GM12878 (cell line): ENCODE results near the gene CYP1A1. TPM values are rescaled to one million over a fixed set of nuclear protein-coding genes. Genes with fewer than 3 reads are reported as not detected.
A peak's percentile ranks its signal among the peaks of the same experiment; 100 is the strongest.

Source experiments
- BACH1 ChIP-seq: fragments of 450-650 bp; IDR thresholded peaks from 2 replicates; pipeline ENCODE4 v1.6.1; 2017; ENCODE audit warnings: mild to moderate bottlenecking, borderline replicate concordance
- BMI1 ChIP-seq: fragments of 450-650 bp; IDR thresholded peaks from 2 replicates; pipeline ENCODE4 v1.6.1; 2016; ENCODE audit warnings: mild to moderate bottlenecking, moderate library complexity, borderline replicate concordance
- CHD2 ChIP-seq: IDR thresholded peaks from 2 replicates; pipeline ENCODE4 v1.6.1; 2011; ENCODE audit warnings: low read depth, low read length, improper control_type of control experiment, borderline replicate concordance
- CHD4 ChIP-seq: fragments of 200-600 bp; sonication (generic); IDR thresholded peaks from 2 replicates; pipeline ENCODE4 v1.6.1; 2016; ENCODE audit warnings: mild to moderate bottlenecking
- DPF2 ChIP-seq: fragments of 450-650 bp; IDR thresholded peaks from 2 replicates; pipeline ENCODE4 v1.6.1; 2017; ENCODE audit warnings: mild to moderate bottlenecking
- IRF5 ChIP-seq: fragments of 450-650 bp; IDR thresholded peaks from 2 replicates; pipeline ENCODE4 v1.6.1; 2017; ENCODE audit warnings: borderline replicate concordance
- LARP7 ChIP-seq: fragments of 450-650 bp; IDR thresholded peaks from 2 replicates; pipeline ENCODE4 v1.6.1; 2017; ENCODE audit warnings: mild to moderate bottlenecking
- MTA2 ChIP-seq: fragments of 450-650 bp; IDR thresholded peaks from 2 replicates; pipeline ENCODE4 v1.6.1; 2016; ENCODE audit warnings: low read depth, mild to moderate bottlenecking, moderate library complexity
- MTA3 ChIP-seq: IDR thresholded peaks from 2 replicates; pipeline ENCODE4 v1.6.1; 2012; ENCODE audit warnings: low read length, inconsistent platforms, borderline replicate concordance
- PBX3 ChIP-seq: IDR thresholded peaks from 2 replicates; pipeline ENCODE4 v1.6.1; 2011; ENCODE audit warnings: mild to moderate bottlenecking, low read depth, low read length, moderate library complexity; ENCODE audit not compliant: insufficient replicate concordance
- SIN3A ChIP-seq: IDR thresholded peaks from 2 replicates; pipeline ENCODE4 v1.6.1; 2012; ENCODE audit warnings: low read depth, low read length, improper control_type of control experiment
- SMC3 ChIP-seq: IDR thresholded peaks from 2 replicates; pipeline ENCODE4 v1.6.1; 2011; ENCODE audit warnings: low read length, improper control_type of control experiment, borderline replicate concordance
- TCF3 ChIP-seq: IDR thresholded peaks from 2 replicates; pipeline ENCODE4 v1.6.1; 2012; ENCODE audit warnings: low read depth, mild to moderate bottlenecking, low read length, borderline replicate concordance; ENCODE audit not compliant: insufficient read depth
- YY1 ChIP-seq: IDR thresholded peaks from 2 replicates; pipeline ENCODE4 v1.6.1; 2011; ENCODE audit warnings: low read depth, mild to moderate bottlenecking, low read length
- ZNF687 ChIP-seq: fragments of 450-650 bp; IDR thresholded peaks from 2 replicates; pipeline ENCODE4 v1.6.1; 2017; ENCODE audit warnings: mild to moderate bottlenecking, moderate library complexity
- polyA plus RNA-seq, 11 experiments: library from polyadenylated mRNA; depleted of rRNA in 4 of 11; unstranded in 6 of 11; stranded (reverse) in 5 of 11; fragments of >200 nt; fragmentation: Nextera tagmentation in 4 of 11; fragmentation: Illumina TruSeq in 1 of 11; extraction: Ambion mirVana in 4 of 11; extraction: Trizol in 1 of 11; gene quantifications; 1 replicate in 1 of 11; 2 replicates in 10 of 11; pipeline versions ENCODE4 v1.2.1 to v1.2.3, GENCODE V29; 2011 to 2016; ENCODE audit warnings: inconsistent platforms in 2 of 11, missing spikeins in 2 of 11, low read depth in 1 of 11
- total RNA-seq, 4 experiments: library from RNA; depleted of rRNA in 3 of 4; stranded (reverse); fragments of >200 nt in 3 of 4; fragmentation: Illumina TruSeq in 1 of 4; extraction: Trizol in 1 of 4; gene quantifications; 2 replicates each; pipeline versions ENCODE4 v1.2.1 to v1.2.3, GENCODE V29; 2013 to 2021
- TF ChIP-seq, protein P1 (sequence below): fragments of 150-350 bp; IDR thresholded peaks from 2 replicates; pipeline ENCODE4 v1.6.1; 2014; ENCODE audit warnings: mild to moderate bottlenecking, low read depth, low read length
- TF ChIP-seq, protein P2 (sequence below): fragments of 450-650 bp; IDR thresholded peaks from 2 replicates; pipeline ENCODE4 v1.6.1; 2016; ENCODE audit warnings: mild to moderate bottlenecking, moderate library complexity, borderline replicate concordance

CYP1A1 gene
- total and polyA plus RNA-seq, 10 of the 15 experiments (the other 5 are each of a cell fraction or from before 2014, with no cell fraction given), result 0.04 to 0.71 (median 0.07) TPM; not detected in 4

GRCh38 chr15:74695597-74696397, 29.5 kb downstream of the CYP1A1 start, which contains the start of gene EDC3 (continued):
- TF ChIP-seq SMC3 (no peak), ZNF687 (no peak), SIN3A (peak; percentile 100), BACH1 (0 out of 2 replicates have a peak, but pooled peaks have one; percentile 24), BMI1 (no peak), YY1 (peak; percentile 65), PBX3 (no peak), TCF3 (no peak), CHD2 (peak; percentile 58; the same call in 1 of the 2 replicates), CHD4 (no peak), LARP7 (no peak), DPF2 (no peak; the same call in 1 of the 2 replicates), MTA2 (no peak), IRF5 (no peak), MTA3 (no peak)
- TF ChIP-seq, protein P1, sequence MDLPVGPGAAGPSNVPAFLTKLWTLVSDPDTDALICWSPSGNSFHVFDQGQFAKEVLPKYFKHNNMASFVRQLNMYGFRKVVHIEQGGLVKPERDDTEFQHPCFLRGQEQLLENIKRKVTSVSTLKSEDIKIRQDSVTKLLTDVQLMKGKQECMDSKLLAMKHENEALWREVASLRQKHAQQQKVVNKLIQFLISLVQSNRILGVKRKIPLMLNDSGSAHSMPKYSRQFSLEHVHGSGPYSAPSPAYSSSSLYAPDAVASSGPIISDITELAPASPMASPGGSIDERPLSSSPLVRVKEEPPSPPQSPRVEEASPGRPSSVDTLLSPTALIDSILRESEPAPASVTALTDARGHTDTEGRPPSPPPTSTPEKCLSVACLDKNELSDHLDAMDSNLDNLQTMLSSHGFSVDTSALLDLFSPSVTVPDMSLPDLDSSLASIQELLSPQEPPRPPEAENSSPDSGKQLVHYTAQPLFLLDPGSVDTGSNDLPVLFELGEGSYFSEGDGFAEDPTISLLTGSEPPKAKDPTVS, result no peak
- TF ChIP-seq, protein P2, sequence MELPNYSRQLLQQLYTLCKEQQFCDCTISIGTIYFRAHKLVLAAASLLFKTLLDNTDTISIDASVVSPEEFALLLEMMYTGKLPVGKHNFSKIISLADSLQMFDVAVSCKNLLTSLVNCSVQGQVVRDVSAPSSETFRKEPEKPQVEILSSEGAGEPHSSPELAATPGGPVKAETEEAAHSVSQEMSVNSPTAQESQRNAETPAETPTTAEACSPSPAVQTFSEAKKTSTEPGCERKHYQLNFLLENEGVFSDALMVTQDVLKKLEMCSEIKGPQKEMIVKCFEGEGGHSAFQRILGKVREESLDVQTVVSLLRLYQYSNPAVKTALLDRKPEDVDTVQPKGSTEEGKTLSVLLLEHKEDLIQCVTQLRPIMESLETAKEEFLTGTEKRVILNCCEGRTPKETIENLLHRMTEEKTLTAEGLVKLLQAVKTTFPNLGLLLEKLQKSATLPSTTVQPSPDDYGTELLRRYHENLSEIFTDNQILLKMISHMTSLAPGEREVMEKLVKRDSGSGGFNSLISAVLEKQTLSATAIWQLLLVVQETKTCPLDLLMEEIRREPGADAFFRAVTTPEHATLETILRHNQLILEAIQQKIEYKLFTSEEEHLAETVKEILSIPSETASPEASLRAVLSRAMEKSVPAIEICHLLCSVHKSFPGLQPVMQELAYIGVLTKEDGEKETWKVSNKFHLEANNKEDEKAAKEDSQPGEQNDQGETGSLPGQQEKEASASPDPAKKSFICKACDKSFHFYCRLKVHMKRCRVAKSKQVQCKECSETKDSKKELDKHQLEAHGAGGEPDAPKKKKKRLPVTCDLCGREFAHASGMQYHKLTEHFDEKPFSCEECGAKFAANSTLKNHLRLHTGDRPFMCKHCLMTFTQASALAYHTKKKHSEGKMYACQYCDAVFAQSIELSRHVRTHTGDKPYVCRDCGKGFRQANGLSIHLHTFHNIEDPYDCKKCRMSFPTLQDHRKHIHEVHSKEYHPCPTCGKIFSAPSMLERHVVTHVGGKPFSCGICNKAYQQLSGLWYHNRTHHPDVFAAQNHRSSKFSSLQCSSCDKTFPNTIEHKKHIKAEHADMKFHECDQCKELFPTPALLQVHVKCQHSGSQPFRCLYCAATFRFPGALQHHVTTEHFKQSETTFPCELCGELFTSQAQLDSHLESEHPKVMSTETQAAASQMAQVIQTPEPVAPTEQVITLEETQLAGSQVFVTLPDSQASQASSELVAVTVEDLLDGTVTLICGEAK, result peak; percentile 97
